ENCODE data around the gene LYPD8. TPM values are rescaled to one million over a fixed set of nuclear protein-coding genes. Genes with fewer than 3 reads are reported as not detected.

The LYPD8 gene
- total and polyA plus RNA-seq, 9 of the 15 experiments (the other 6 are each of a cell fraction or from before 2014, with no cell fraction given): 0.50 to 2.1 (median 1.3) TPM

GRCh38 chr1:248691567-248692155 lies 63.9 kb downstream of the LYPD8 start (continued):
- no peak for TF ChIP-seq CTCFL (IDR thresholded peaks at IDR 0.05; ENCODE audit: borderline replicate concordance, insufficient read depth, low read depth, low read length, poor library complexity, severe bottlenecking)
- TF ChIP-seq, protein P1, sequence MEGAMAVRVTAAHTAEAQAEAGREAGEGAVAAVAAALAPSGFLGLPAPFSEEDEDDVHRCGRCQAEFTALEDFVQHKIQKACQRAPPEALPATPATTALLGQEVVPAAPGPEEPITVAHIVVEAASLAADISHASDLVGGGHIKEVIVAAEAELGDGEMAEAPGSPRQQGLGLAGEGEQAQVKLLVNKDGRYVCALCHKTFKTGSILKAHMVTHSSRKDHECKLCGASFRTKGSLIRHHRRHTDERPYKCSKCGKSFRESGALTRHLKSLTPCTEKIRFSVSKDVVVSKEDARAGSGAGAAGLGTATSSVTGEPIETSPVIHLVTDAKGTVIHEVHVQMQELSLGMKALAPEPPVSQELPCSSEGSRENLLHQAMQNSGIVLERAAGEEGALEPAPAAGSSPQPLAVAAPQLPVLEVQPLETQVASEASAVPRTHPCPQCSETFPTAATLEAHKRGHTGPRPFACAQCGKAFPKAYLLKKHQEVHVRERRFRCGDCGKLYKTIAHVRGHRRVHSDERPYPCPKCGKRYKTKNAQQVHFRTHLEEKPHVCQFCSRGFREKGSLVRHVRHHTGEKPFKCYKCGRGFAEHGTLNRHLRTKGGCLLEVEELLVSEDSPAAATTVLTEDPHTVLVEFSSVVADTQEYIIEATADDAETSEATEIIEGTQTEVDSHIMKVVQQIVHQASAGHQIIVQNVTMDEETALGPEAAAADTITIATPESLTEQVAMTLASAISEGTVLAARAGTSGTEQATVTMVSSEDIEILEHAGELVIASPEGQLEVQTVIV (CRISPR knock-in tag; IDR thresholded peaks at IDR 0.05; ENCODE audit: borderline replicate concordance): no peak
- TF ChIP-seq FOXJ2 (tag; IDR thresholded peaks at IDR 0.05): no peak
- TF ChIP-seq SMARCB1 (IDR thresholded peaks at IDR 0.05; ENCODE audit: insufficient read length, low read depth): no peak
- no peak for TF ChIP-seq CHD4 (IDR thresholded peaks at IDR 0.05; ENCODE audit: insufficient read depth, insufficient replicate concordance, low read depth, low read length, poor library complexity, severe bottlenecking)
- TF ChIP-seq, protein P2, sequence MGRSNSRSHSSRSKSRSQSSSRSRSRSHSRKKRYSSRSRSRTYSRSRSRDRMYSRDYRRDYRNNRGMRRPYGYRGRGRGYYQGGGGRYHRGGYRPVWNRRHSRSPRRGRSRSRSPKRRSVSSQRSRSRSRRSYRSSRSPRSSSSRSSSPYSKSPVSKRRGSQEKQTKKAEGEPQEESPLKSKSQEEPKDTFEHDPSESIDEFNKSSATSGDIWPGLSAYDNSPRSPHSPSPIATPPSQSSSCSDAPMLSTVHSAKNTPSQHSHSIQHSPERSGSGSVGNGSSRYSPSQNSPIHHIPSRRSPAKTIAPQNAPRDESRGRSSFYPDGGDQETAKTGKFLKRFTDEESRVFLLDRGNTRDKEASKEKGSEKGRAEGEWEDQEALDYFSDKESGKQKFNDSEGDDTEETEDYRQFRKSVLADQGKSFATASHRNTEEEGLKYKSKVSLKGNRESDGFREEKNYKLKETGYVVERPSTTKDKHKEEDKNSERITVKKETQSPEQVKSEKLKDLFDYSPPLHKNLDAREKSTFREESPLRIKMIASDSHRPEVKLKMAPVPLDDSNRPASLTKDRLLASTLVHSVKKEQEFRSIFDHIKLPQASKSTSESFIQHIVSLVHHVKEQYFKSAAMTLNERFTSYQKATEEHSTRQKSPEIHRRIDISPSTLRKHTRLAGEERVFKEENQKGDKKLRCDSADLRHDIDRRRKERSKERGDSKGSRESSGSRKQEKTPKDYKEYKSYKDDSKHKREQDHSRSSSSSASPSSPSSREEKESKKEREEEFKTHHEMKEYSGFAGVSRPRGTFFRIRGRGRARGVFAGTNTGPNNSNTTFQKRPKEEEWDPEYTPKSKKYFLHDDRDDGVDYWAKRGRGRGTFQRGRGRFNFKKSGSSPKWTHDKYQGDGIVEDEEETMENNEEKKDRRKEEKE (IDR thresholded peaks at IDR 0.05; ENCODE audit: borderline replicate concordance in 1 of 2, control insufficient read depth in 1 of 2, low read depth in 2 of 2, low read length in 1 of 2): no peak
- no peak for TF ChIP-seq EGR1 (conservative IDR thresholded peaks at IDR 0.05)
- 0 out of 2 replicates have a peak, but pooled peaks have one; percentile 51 for TF ChIP-seq ZBTB17 (CRISPR knock-in tag; IDR thresholded peaks at IDR 0.05)
- no peak for TF ChIP-seq SAP30 (IDR thresholded peaks at IDR 0.05; ENCODE audit: borderline replicate concordance, insufficient read depth, low read depth, low read length, poor library complexity, severe bottlenecking)
- TF ChIP-seq ZNF3 (CRISPR knock-in tag; IDR thresholded peaks at IDR 0.05): no peak
- no peak for TF ChIP-seq NFE2L1 (tag; IDR thresholded peaks at IDR 0.05; ENCODE audit: borderline replicate concordance, low read depth)
- TF ChIP-seq ZNF668 (CRISPR knock-in tag; IDR thresholded peaks at IDR 0.05): no peak
- TF ChIP-seq PTBP1 (IDR thresholded peaks at IDR 0.05; ENCODE audit: low read depth, low read length): no peak
- no peak for TF ChIP-seq MAFF (IDR thresholded peaks at IDR 0.05; ENCODE audit: low read length)
- peak; percentile 84; the same call in 1 of the 2 replicates for TF ChIP-seq KLF13 (tag; IDR thresholded peaks at IDR 0.05; ENCODE audit: borderline replicate concordance, low read depth)
- no peak for TF ChIP-seq ARNT (IDR thresholded peaks at IDR 0.05)
- TF ChIP-seq TBL1XR1 (IDR thresholded peaks at IDR 0.05; ENCODE audit: low read length in 2 of 2): no peak
- peak; percentile 87; the same call in 1 of the 2 replicates for TF ChIP-seq NR3C1 (CRISPR knock-in tag; IDR thresholded peaks at IDR 0.05)
- TF ChIP-seq CEBPG (CRISPR knock-in tag; IDR thresholded peaks at IDR 0.05): no peak
- no peak for TF ChIP-seq CEBPG (tag; conservative IDR thresholded peaks at IDR 0.05 in 1 of 2, IDR thresholded peaks at IDR 0.05 in 1 of 2)

All from K562 (cell line).